Non-pigmented ciliary epithelial cell (primary cell): ENCODE measurements around the gene CRTC1.

Experiments
- DNase-seq: peaks from one replicate; pipeline ENCODE4 v3.0.0-alpha.2; 2010; ENCODE audit warnings: low read depth

Gene CRTC1, protein sequence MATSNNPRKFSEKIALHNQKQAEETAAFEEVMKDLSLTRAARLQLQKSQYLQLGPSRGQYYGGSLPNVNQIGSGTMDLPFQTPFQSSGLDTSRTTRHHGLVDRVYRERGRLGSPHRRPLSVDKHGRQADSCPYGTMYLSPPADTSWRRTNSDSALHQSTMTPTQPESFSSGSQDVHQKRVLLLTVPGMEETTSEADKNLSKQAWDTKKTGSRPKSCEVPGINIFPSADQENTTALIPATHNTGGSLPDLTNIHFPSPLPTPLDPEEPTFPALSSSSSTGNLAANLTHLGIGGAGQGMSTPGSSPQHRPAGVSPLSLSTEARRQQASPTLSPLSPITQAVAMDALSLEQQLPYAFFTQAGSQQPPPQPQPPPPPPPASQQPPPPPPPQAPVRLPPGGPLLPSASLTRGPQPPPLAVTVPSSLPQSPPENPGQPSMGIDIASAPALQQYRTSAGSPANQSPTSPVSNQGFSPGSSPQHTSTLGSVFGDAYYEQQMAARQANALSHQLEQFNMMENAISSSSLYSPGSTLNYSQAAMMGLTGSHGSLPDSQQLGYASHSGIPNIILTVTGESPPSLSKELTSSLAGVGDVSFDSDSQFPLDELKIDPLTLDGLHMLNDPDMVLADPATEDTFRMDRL

DNA sequence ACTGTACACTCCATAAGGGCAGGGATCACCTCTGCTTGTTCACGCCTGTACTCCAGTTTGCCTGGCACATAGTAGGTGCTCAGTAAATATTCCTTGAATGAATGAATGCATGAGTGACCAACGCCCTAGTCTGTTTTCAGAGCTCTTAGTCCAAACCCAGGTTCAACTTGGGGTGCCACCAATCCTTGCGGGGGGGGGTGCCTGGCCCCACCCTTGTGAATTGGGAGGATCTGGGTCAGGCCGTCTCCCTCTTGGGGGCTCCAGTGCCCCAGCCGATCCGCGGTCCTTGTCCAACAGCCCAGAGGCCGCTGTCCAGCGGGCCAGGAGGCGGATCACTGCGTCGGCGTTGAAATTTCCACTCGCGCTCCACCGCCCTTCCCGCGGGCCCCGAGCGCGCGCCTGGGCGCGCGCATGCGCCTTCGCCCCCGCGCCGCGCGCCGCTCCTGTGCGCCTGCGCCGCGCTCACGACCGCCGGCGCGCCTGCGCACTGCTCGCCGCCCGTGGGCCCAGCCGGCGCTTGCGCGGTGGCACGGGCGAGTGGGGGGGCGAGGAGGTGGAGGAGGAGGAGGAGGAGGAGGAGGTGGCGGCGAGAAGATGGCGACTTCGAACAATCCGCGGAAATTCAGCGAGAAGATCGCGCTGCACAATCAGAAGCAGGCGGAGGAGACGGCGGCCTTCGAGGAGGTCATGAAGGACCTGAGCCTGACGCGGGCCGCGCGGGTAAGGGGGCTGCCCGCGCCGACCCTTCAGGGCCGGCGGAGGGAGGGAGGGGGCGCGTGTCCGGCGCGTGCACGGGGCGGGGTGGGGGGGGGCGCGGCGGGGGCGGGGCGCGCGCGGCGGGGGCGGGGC lies at the start of gene CRTC1:
TSS of gene CRTC1 (plus strand) at position 572 of the 849 bp plus-strand sequence. CDS start at position 595, 23 bp downstream.
- DNase-seq: no peak

GRCh38 chr19:18634612-18635297 lies 48.7 kb upstream of the CRTC1 start:
- no peak for DNase-seq

DNA sequence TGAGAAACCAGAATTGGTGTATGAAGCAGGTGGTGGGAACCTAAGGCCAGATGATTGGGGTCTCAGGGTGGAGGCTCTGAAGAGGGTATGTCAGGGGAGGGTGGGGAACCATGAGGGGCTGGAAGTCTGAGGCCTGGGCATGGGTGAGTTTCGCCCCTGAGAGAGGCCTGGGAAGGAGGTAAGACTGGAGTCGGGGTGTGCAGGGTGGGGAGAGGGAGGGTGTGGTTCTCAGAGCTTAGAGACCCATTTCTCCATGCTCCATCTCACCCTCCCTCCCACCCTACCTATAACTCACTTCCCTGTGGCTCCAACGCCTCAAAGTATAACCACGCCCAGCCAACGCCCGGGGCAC lies 47.7 kb upstream of the CRTC1 start:
- DNase-seq: no peak

DNA sequence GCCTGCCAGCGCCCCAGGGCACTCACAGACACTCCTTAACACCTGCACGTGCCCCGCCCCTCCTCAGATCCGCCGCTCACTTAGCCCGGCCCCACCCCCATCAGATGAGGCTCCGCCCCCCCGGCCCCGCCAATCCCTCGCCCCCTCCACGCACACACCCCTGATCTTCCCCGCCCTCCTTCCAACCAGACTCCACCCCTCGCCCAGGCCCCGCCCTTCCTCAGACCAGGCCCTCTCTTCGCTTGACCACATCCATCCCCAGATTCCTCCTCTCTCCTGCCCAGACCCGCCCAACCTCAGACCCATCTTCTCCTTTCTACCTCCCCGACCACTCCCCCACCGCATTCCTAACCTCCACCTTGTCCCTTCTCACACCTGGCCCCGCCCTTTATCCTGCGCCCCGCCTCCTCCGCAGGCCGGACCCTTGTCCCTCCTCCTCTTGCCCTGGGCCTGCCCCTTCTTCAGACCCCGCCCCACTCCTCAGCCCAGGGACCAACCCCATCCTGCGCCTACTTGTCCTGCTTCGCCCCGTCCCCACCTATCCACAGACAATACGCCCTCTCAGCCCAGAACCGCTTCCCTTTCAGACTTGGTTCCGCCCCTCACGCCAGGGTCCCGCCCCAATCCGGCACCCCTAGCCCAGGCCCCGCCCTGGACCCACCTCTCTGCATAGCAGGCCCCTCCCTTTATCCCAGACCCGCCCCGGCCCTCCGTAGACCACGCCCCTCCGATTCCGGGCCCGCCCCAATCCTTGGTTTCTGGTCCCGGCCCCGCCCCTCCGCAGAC lies 47.1 kb upstream of the CRTC1 start:
- DNase-seq: peak; percentile 83

DNA sequence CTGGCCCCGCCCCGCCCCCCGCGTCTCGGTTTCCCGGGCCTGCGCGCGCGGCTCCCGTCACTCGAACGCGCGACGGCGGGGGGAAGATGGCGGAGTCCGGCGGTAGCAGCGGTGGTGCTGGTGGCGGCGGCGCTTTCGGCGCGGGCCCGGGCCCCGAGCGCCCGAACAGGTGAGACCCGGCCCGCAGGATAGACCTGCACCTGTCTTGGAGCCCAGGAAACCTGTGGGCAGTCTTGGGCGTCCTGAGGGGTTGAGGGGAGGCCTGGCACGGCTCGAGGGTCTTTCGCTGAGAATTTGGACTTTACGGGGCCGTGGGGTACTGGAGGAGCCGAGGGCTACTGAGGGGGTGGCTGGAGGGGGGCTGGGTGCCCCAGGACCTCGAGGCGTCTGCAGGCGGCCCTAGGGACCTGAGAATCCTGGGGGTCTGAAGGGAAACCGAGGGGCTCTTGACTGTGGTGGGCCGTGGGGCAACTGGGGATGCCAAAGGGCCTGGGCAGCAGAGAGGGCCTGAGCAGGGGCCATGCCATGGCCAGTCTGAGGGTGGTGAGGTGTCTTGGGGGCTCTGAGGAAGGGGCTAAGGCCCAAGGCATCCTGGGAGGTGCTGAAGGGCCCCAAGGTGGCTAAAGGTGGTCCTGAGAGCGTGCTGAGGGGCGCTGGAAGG lies 46.4 kb upstream of the CRTC1 start, which contains the start of gene KLHL26:
TSS of gene KLHL26 (plus strand) at position 60 of the 661 bp plus-strand sequence. CDS start at position 87, 27 bp downstream.
- no peak for DNase-seq

DNA sequence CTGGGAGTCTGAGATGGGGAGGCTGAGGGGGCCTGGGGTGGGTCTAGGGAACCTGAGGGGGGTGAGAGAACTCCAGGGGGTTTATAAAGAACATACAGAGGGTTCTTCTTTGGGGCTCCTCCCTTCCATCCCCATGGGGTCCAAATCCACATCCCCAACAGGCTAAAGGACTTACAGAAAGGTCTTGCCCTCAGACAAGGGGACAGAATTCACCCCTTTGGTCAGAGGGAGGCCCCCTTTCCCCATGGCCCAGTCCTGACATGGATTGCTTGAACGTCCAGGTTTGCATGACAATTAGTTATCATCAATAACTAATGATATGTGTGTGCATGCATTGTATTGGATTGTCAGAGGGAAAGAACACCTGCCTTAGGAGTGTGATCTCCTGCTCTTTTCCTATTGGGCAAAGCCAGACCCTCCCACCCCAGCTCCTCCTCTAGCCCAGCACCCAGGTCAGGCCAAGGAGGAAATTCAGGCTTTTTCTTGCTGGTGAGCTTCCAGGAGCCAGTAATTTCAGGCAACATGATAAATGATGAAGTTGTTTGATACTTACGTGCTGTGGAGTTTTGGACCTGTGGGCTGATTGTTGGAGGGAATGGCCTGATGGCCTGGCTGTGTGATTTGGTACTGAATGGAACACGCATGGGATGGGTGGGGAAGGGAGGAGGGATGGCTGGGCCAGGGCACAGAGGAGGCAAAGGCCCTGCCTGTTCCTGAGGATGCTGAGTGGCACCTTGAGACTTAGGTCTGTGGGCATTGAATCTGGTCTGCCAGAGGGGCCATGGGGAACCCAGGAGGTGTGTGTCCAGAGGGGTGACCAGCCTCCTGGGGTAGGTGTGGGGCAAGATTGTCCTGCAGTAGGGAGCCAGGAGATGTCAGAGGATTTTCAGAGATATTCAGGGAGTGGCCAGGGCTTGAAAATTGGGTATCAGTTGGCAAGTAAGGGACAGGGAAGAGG lies 45.5 kb upstream of the CRTC1 start:
- no peak for DNase-seq

- DNase-seq: no peak
These were observed 43.7 kb upstream of the CRTC1 start for GRCh38 chr19:18639706-18640243.

DNA sequence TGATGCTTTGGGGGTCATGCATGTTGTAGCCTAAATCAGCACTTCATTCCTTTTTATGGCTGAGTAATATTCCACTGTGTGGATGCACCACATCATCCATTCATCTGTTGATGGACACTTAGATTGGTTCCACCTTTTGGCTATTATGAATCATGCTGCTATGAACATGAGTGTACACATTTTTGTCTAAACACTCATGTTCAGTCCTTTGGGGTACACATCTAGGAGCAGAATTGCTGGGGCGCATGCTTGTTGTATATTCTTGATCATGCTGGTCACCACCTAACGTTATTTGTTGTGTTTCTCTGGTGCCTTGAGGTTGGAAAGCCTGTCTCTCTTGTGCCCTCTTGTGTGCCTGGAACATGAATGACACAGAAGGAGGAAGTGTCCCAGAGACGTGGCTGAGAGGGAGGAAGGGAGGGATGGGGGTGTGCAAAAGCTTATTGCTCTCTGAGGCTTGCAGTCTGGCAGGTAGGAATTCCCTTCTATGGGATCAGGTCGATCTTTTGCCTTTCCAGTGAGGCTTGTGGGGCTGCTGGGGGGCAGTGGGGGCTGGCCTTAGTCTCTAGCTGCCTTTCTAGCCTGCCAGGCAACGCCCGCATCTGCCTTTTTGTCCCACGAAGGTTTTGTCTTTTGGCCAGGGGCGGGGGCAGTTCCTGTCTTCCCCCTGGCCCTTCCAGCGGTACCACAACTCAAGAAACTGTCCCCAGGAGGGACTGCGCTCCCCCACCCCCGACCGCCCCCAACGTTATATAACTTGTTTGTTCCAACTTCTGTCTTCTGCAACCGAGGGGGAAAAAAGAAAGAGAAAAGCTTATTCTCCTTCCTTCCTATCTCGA lies 39.1 kb upstream of the CRTC1 start:
- DNase-seq: no peak

- DNase-seq: no peak
These were observed 38.4 kb upstream of the CRTC1 start for GRCh38 chr19:18645035-18645511.

DNA sequence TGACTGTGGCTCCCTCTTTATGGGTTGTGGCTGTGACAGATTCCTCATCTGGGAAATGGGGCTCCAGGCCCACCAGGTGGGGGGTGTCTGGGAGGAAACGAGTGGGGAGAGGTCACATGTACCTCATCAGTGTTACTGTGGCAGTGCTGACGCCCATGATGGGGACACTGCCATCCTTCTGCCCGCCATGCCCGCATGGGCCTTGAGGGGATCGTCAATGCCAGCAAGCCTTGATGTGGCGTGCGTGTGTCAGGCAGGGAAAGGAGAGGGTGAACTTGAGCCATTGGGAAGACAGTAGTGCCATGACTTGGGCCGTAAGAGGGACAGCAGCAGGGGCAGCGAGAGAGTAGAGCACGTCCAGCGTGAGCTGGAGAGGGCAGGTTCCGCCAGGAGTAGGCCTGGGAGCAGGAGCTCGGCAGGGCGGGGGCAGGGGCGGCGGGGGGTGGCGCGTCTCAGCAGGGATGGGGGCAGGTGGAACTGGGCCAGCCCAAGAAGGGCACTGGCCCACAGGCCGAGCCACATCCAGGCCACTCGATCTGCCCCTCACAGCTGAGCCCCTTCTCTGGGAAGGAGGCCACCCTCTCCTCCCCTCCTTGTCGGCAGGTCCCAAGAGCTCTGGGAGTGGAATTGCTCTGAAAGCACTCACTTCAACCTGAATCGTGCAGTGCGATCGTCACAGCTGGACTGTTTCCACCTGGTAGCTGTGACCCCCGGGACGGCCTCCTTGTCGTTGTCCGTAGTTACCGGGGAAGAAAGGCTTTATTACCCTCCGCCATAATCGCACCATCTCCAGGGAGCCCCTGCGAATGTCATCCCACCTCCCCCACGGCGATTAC lies 36.7 kb upstream of the CRTC1 start:
- no peak for DNase-seq

GRCh38 chr19:18647371-18647767 lies 36.1 kb upstream of the CRTC1 start:
- DNase-seq: no peak

DNA sequence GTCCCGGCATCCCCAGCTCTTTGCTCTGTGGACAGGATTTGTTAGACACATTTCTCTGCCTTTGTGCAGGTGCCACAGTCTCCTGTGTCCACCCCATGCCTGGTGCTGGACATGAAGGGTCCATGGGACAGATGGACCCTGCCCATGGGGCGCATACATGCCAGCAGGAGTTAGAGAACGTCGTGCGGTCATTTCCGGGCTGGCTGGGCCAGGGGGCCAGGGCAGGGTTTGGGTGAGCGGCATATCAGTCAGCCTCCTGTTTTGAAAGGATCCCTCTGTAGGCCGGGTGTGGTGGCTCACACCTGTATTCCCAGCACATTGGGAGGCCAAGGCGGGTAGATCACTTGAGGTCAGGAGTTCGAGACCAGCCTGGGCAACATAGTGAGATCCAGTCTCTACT lies 35.7 kb upstream of the CRTC1 start:
- DNase-seq: no peak

- DNase-seq: no peak
These were observed 34.5 kb upstream of the CRTC1 start for GRCh38 chr19:18648973-18649315.

DNA sequence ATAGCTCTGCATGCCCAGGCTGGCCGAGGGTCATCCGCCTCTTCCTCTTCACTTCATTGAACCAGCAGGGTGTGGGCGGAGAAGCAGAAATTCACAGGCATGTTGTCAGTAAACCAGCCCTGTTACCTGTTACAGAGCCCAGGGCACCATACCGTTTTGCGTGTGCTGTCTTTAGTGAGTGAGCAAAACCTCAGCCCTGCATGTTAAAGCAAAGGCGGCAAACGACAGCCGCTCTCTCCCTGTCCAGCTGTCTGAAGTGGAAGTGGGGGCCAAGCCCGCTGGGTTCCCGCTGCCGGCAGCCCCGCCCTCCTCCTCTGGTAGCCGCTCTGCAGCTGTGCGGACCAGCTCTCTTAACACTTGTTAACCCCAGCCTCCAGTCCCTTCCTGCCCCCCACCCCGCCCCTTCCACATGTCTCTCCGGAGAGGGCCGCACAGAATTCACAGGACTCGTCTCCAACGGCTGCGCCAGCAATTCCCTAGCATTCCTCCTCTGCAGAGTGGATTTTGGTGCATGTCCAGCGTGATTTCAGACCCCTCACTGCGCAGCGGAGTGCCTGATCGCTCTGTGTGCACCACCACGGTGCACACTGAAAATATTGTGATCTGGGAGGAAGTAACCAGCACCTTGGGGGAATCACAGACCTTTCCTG lies 34.0 kb upstream of the CRTC1 start:
- no peak for DNase-seq

- DNase-seq: no peak
These were observed 33.5 kb upstream of the CRTC1 start for GRCh38 chr19:18650021-18650390.

DNA sequence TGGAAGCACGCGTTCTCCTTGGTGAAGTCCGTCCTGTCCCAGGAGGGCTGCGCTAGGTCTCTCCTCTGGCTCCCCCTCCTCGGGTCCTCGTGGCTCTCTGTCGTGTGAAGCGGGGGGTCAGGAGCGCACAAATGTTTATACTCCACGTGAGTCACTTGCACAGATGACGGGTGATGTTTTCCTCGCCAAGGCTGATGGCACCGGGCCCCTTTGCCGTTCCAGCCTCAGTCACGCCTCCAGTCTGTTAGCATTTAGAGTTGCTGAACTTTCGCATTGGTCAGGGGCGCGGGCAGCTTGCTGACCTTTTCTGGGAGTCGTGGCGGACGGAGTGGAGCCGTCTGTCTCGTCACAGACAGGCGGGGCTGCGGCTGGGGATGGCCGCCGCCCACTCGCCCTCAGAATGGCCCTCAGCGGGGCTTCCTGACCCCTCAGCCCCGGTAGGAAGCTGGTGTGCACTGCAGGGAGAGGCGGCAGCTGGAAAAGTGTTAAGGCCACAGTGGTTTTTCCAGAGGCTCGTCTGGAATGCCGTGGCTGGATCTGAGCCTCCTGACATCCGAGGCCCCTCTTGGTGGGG lies 32.9 kb upstream of the CRTC1 start:
- no peak for DNase-seq

- no peak for DNase-seq
These were observed 32.2 kb upstream of the CRTC1 start for GRCh38 chr19:18651300-18651699.
